Anterior cingulate cortex (tissue), 58 donors: Measurements from ENCODE around the gene OVCH1.
"Not testable (repeated sequence)": the region's sequence is repeated elsewhere in the genome, so short reads cannot be mapped to it uniquely, and the experiment has no call there.

Experiments
- DNase-seq, 58 donors: peaks; one replicate each; lab custom pipeline; 2025; lab: John Stamatoyannopoulos, UW

OVCH1 gene

GRCh38 chr12:29508949-29509348 is 11.5 kb upstream of the OVCH1 start:
- DNase-seq, result no peak

DNA sequence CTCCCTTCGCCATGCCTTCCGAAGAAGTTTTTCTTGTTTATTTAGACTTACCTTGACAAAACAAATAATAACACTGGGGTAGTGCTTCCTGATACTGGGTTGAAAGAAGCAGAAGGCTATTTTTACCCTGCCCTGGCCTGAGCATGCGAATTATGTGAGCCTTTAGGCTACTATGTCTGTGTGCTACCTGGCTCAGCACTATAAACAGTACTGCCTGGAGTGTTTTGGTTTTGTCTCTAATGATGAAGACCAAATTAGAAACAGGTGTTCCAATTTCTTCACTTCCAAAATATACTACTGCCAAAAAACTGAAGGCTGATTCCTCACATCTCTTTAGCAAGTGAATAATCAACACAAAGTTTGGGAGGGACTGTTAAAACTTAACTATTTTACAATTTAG is 7.6 kb upstream of the OVCH1 start:
- no peak for DNase-seq

DNA sequence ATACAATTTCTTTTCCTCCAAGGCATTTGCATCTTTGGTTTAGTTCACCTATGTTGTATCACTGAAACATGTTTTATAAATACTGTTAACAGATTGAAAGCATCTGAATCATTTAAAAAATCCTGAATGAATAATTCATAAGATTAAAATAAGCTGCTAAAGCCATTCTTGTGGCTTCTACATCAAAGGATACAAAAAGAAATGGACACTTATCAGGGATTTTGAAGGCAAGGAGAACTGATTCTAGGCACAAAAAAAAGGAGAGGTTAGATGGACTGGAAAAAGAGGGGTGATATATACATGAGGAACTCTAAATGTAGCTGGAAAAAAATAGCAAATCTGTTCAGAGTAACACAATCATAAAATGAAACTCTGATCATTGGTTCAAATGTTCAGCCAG is 5.8 kb upstream of the OVCH1 start:
- no peak for DNase-seq

GRCh38 chr12:29499235-29499634 is 1.7 kb upstream of the OVCH1 start:
- DNase-seq, result no peak

DNA sequence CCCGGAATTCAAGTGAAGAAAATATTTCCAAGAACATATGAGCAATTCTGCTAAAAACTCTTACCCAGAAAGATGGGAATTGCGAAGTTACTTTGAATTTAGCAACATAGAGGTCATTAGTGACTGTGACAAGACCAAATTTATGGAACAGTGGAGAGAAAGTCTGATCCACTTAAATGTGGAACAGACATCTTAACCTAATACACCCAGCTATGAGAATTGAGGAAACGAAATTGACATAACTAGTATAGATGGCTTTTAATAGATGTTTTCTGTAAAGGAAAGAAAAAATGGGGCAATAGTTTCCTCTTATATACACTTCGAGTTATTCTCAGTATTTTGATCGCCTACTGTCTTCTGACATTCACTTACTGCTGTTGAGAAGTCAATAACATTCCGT is 4.6 kb downstream of the OVCH1 start:
- DNase-seq, result no peak

DNA sequence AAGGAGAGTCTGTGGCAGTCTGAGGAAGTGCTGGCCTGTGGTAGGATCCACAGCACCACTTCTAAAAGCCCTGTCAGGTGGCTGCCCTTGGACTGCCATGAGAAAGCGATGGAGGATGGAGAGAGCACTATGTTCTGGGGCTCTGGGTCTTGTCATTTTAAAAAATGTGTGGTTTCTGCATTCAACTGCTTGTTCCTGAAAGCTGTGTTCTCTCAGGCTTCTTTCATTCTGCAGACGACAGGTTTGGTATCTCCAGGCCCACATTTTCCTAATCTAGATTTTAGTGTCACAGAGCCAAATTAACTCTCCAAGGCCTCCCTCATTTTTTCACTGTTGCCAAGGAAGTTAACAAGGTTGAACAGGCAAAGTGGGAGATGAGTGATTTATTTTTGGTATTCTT is 10.5 kb downstream of the OVCH1 start:
- no peak for DNase-seq

DNA sequence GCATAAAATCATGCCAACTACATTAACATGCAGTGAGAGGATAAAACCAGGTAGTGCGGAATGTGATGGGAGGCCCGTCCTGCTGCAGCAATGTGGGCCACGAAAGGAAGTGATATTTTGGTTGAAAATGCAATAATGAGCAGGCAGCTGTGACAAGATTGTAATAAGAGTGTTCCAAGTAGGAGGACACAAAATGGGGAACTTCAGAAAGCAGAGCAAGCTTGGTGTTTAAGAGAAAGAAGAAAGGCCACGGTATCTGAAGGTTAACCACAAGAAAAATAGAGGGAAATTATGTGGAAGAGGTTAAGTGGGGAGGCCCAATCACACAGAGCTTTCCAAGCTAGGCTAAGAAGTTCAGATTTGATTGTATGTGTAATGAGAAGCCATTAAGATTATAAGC is 34.3 kb downstream of the OVCH1 start:
- no peak for DNase-seq

DNA sequence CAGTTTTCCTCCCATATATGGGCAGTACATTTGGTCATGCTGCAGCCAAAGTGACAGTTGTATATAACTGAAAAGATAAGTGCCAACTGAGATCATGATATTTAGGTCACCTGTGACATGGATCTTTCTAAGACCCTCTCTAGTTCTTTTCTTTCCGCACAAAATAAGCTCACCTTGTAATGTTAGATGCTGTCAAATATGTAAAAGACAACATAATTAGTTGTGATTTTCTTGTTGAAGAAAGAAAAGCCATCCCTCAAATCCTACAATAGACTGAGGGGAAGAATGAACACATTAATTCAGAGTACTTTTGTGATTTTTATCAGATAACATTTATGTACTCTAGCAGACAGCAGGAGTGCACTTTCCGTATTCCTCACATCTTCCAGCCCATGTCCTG is 37.4 kb downstream of the OVCH1 start:
- no peak for DNase-seq

GRCh38 chr12:29455087-29455486 is 42.4 kb downstream of the OVCH1 start:
- peak in 44 of 58 donors; percentile 2 to 89 (median 32) for DNase-seq

- no peak for DNase-seq
Observed at GRCh38 chr12:29451888-29452287, 45.6 kb downstream of the OVCH1 start.

DNA sequence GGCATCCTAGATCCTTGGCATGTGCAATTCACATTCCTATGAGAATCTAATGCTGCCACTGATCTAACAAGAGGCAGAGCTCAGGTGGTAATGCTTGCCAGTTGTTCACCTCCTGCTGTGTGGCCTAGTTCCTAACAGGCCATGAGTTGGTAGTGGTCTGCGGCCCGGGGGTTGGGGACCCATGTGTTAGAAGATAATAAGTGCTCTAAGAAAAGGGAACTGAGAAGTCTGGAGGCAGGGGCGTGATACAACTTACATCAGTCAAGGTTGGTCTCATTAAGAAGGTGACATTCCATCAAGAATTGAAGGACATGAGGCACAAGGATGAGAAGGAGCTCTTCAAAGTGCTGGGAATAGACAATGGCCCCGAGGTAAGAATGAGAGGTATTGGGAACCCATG is 49.3 kb downstream of the OVCH1 start:
- DNase-seq, result no peak

DNA sequence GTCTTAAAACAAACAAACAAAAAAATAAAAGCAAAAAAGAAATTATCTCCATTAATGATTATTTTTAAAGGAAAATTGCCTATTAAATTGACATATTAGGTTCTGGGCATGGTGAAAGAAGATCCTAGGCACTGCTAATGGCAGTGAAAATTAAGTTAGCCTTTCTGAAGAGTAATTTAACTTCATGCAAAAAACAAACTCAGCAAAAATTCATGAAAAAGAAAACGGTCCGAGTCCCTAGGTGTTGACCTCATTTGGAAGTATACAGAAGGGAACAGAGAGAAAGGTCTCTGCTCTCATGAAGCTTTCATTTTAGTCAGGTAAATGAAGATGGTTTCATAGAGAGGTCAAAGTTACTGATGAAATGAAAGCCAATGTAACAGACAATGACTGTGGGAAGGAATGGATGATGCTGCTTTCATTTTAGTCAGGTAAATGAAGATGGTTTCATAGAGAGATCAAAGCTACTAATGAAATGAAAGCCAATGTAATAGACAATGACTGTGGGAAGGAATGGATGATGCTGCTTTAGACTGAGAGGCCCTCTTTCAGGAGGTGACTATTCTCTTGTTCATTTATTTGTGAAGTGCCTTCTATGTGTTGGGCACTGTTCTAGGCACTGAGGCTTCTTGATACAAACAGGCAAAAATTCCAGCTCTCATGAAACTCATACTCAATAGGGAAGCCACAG is 50.1 kb downstream of the OVCH1 start:
- no peak for DNase-seq

GRCh38 chr12:29439506-29439905 is 58.0 kb downstream of the OVCH1 start:
- no peak for DNase-seq

DNA sequence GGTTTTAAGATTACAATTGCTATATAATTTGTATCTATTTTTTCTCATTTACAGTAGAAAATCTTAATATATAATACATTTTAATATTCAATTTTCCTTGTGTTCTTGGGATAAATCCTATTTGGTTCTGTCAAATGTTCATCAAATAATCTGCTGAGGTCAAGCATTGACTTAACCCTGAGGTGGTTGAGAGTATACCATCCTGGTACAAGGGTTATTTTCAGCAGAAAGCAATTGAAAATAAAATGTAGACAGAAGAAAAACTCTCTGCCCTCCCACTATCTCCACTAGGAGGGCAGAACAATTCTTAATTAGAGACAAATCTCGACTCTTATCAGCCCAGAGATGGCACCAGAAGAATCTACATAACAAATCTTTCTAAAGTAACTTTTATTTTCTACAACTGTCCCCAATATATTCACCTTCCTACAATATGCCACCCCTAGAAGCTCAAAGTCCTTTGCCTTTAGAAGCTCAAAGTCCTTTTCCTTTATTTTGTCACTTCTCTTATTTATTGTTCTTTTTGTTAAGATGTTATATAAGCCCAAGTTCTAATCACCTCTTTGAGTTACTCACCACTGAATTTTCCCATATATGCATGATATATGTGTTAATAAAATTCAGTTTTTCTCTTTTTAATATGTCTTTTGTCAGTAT is 58.6 kb downstream of the OVCH1 start:
- no peak for DNase-seq

GRCh38 chr12:29437575-29437974 is 59.9 kb downstream of the OVCH1 start:
- no peak for DNase-seq

DNA sequence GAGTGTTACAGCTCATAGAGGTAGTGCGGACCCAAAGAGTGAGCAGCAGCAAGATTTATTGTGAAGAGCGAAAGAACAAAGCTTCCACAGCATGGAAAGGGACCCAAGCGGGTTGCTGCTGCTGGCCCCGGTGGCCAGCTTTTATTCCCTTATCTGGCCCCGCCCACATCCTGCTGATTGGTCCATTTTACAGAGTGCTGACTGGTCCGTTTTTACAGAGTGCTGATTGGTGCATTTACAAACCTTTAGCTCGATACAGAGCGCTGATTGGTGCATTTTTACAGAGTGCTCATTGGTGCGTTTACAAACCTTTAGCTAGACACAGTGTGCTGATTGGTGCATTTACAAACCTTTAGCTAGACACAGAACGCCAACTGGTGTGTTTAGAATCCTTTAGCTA is 60.7 kb downstream of the OVCH1 start:
- not testable (repeated sequence) for DNase-seq

DNA sequence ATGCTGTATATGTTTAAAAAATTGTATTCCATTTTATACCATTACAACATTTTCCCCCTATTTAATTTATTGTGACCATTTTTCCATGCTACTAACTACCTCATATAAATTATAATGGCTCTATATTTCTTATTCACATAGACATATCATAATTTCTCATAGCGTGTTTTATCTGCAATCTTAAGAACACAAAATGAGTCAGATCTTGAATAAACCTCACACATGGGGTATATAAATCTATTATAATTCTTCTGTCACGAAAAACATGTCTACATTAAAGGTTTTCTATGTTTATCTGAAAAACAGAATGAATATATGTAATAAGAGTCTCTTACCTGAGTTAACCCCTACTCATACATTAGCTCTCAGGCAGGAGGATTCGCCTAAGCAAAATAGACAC is 66.0 kb downstream of the OVCH1 start:
- DNase-seq, result no peak

DNA sequence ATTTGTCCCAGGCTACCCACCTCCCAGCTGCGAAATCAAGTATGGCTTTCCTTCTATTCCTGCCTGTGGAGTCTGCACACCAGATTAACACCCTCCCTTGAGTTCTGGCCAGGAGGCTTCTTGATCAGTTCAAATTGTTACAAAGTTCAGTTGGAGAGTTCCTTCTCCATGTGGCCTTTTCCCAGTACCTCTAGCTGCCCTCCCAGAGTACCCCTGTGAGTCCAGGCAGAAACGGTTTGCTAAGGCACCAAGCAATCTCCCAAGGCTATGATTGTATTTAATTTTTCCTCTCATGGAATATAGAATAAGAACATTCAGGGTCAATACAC is 66.8 kb downstream of the OVCH1 start:
- no peak for DNase-seq

GRCh38 chr12:29429999-29430715 is 67.3 kb downstream of the OVCH1 start:
- no peak for DNase-seq

GRCh38 chr12:29428633-29429032 is 68.9 kb downstream of the OVCH1 start:
- DNase-seq, result no peak

- DNase-seq, result no peak
Observed at GRCh38 chr12:29427964-29428363, 69.5 kb downstream of the OVCH1 start.

GRCh38 chr12:29426498-29426897 is 71.0 kb downstream of the OVCH1 start:
- DNase-seq, result no peak
